Esophagus muscularis mucosa (tissue), 3 donors: ENCODE measurements around the gene ZNF280B.

Experiments used
- CTCF ChIP-seq, 3 experiments: fragments of 200-600 bp in 2 of 3; fragments of 450-650 bp in 1 of 3; sonication (generic) in 2 of 3; IDR thresholded peaks; one replicate each; pipeline ENCODE4 v1.5.1; 2017 to 2019; ENCODE audit warnings: antibody characterized with exemption in 3 of 3, mild to moderate bottlenecking in 2 of 3, moderate library complexity in 1 of 3
- POLR2A ChIP-seq: fragments of 450-650 bp; IDR thresholded peaks from one replicate; pipeline ENCODE4 v1.6.1; 2017; ENCODE audit warnings: antibody characterized with exemption, moderate library complexity, mild to moderate bottlenecking, low read depth
- POLR2AphosphoS5 ChIP-seq, 2 donors: sonication (generic); formaldehyde crosslinking; IDR thresholded peaks; one replicate each; pipeline ENCODE4 v1.6.1; 2017; ENCODE audit warnings: antibody characterized with exemption in 2 of 2

GRCh38 chr22:22555596-22555995 lies 47.1 kb upstream of the ZNF280B start:
- TF ChIP-seq CTCF (IDR thresholded peaks at IDR 0.05) (no peak), POLR2A (no peak), POLR2AphosphoS5 (IDR thresholded peaks at IDR 0.05) (no peak)
